NB4 (cell line): ENCODE measurements around the gene ABLIM1.

Source experiments
- TF ChIP-seq, protein P1 (sequence below): IDR thresholded peaks from one replicate; pipeline ENCODE4 v1.5.1; 2012; ENCODE audit warnings: low read depth, low read length
- TF ChIP-seq, protein P2 (sequence below): IDR thresholded peaks from 2 replicates; pipeline ENCODE4 v1.6.1; 2011; ENCODE audit warnings: low read depth, low read length

- TF ChIP-seq, protein P1, sequence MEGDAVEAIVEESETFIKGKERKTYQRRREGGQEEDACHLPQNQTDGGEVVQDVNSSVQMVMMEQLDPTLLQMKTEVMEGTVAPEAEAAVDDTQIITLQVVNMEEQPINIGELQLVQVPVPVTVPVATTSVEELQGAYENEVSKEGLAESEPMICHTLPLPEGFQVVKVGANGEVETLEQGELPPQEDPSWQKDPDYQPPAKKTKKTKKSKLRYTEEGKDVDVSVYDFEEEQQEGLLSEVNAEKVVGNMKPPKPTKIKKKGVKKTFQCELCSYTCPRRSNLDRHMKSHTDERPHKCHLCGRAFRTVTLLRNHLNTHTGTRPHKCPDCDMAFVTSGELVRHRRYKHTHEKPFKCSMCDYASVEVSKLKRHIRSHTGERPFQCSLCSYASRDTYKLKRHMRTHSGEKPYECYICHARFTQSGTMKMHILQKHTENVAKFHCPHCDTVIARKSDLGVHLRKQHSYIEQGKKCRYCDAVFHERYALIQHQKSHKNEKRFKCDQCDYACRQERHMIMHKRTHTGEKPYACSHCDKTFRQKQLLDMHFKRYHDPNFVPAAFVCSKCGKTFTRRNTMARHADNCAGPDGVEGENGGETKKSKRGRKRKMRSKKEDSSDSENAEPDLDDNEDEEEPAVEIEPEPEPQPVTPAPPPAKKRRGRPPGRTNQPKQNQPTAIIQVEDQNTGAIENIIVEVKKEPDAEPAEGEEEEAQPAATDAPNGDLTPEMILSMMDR: no peak
- TF ChIP-seq, protein P2, sequence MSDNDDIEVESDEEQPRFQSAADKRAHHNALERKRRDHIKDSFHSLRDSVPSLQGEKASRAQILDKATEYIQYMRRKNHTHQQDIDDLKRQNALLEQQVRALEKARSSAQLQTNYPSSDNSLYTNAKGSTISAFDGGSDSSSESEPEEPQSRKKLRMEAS: no peak
These were observed 170.1 kb downstream of the ABLIM1 start for GRCh38 chr10:114487815-114488536.
